ENCODE measurements around the gene CFDP1. TPM values are rescaled to one million over a fixed set of nuclear protein-coding genes. Genes with fewer than 3 reads are reported as not detected.

Gene CFDP1
- total RNA-seq, 4 donors from 2014 or later, result 42.4 to 49.5 (median 44.0) TPM

- H3K27ac ChIP-seq (replicated peaks in 1 of 4), result no peak overlapping the region
- H3K27me3 ChIP-seq, result no peaks in the 10 kb centered on the region
- peaks cover 11 to 33% (median 21%) of the 10 kb centered on the region in 4 donors for H3K4me1 ChIP-seq
- no peaks in the 10 kb centered on the region for H3K9me3 ChIP-seq
- DNase-seq (ENCODE audit: extremely low spot score), result no peak
- no peak for TF ChIP-seq POLR2AphosphoS5 (IDR thresholded peaks at IDR 0.05)
- no peak for TF ChIP-seq POLR2A (IDR thresholded peaks at IDR 0.05; ENCODE audit: low read depth)
- TF ChIP-seq EP300 (IDR thresholded peaks at IDR 0.05), result no peak
- no peak for TF ChIP-seq CTCF (IDR thresholded peaks at IDR 0.05)
- intact Hi-C loops (cut with DNase I), result no loop called here
- H3K36me3 ChIP-seq, result no peaks in the 10 kb centered on the region
- 84% methylated on average over 1 of the region's 1 CpG for WGBS
- no peak overlapping the region for H3K4me3 ChIP-seq
Measured at GRCh38 chr16:75421820-75422126, 11.5 kb downstream of the CFDP1 start.

GRCh38 chr16:75420987-75421819 lies 12.1 kb downstream of the CFDP1 start:
- Histone ChIP-seq H3K4me1 (peaks cover 11 to 33% (median 19%) of the 10 kb centered on the region in 4 donors), H3K4me3 (no peak overlapping the region), H3K36me3 (no peaks in the 10 kb centered on the region), H3K27me3 (no peaks in the 10 kb centered on the region), H3K27ac (replicated peaks in 1 of 4) (no peak overlapping the region), H3K9me3 (no peaks in the 10 kb centered on the region)
- DNase-seq (ENCODE audit: extremely low spot score), result peak; percentile 93
- no peak for TF ChIP-seq EP300 (IDR thresholded peaks at IDR 0.05)
- TF ChIP-seq POLR2A (IDR thresholded peaks at IDR 0.05; ENCODE audit: low read depth), result no peak
- TF ChIP-seq CTCF (IDR thresholded peaks at IDR 0.05), result no peak
- peak in 1 of 2 donors; percentile 47 for TF ChIP-seq POLR2AphosphoS5 (IDR thresholded peaks at IDR 0.05)
- 45% methylated on average over 8 of the region's 8 CpGs for WGBS
- intact Hi-C loops (cut with DNase I), result no loop called here

- no peak overlapping the region for H3K4me3 ChIP-seq
- no peak for DNase-seq (ENCODE audit: extremely low spot score)
- TF ChIP-seq CTCF (IDR thresholded peaks at IDR 0.05) (no peak), POLR2AphosphoS5 (IDR thresholded peaks at IDR 0.05) (no peak), EP300 (IDR thresholded peaks at IDR 0.05) (no peak), POLR2A (IDR thresholded peaks at IDR 0.05; ENCODE audit: low read depth) (no peak)
- no peak overlapping the region for H3K27ac ChIP-seq (replicated peaks in 1 of 4)
- intact Hi-C loops (cut with DNase I), result no loop called here
- no peaks in the 10 kb centered on the region for H3K27me3 ChIP-seq
- H3K4me1 ChIP-seq, result peaks cover 11 to 25% (median 21%) of the 10 kb centered on the region in 4 donors
- H3K9me3 ChIP-seq, result no peaks in the 10 kb centered on the region
- peaks cover 0 to 20% (median 11%) of the 10 kb centered on the region in 4 donors for H3K36me3 ChIP-seq
- whole genome bisulfite sequencing, result 43% methylated on average over 2 of the region's 2 CpGs
Measured at GRCh38 chr16:75416904-75417565, 16.3 kb downstream of the CFDP1 start.

- TF ChIP-seq POLR2A (IDR thresholded peaks at IDR 0.05; ENCODE audit: low read depth) (no peak), POLR2AphosphoS5 (IDR thresholded peaks at IDR 0.05) (no peak), CTCF (IDR thresholded peaks at IDR 0.05) (no peak), EP300 (IDR thresholded peaks at IDR 0.05) (no peak)
- Histone ChIP-seq H3K27me3 (no peaks in the 10 kb centered on the region), H3K36me3 (peaks cover 7 to 36% (median 24%) of the 10 kb centered on the region in 4 donors), H3K27ac (replicated peaks in 1 of 4) (no peak overlapping the region), H3K4me1 (peaks cover 0 to 13% (median 7%) of the 10 kb centered on the region in 4 donors), H3K9me3 (no peaks in the 10 kb centered on the region), H3K4me3 (no peak overlapping the region)
- DNase-seq (ENCODE audit: extremely low spot score), result no peak
- intact Hi-C loops (cut with DNase I), result no loop called here
- 65% methylated on average over 4 of the region's 4 CpGs for WGBS
Measured at GRCh38 chr16:75415169-75415905, 18.0 kb downstream of the CFDP1 start.
